ENCODE data around the gene THBS2.

THBS2 gene

DNA sequence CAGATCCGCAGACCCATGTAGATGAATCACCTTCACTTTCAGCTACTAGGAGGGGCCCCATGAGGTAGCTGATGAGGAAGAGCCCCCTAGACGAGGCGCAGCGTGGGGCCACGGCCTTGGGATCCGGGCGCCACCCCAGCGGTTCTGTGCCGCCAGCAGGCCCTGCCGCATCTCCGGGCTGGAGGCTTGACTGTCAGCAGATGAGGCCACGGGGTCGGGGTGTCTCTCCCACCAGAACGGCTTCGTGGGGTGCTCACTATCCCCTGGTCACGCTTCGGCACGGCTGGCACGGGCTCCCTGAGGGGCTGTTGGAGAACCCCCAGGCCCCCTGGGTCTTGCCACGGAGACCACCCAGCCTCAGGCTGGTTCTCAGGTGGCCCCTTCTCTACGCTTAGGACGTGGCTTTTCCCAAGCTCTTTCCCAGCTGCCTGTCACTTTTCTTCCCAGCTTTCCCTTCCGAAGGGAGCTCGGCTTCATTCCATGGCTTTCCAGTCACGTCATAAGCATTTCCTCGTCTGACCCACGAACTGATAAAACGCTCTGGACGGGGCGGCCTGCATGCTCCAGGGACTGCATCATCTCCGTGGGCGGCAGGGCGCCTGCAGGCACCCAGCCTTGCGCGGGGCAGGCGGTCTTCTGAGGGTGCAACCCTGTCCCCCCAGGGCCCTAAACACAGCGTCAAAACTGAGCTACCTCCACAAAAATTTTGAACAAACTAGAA lies 85.9 kb downstream of the THBS2 start:
- TF ChIP-seq, protein P1, sequence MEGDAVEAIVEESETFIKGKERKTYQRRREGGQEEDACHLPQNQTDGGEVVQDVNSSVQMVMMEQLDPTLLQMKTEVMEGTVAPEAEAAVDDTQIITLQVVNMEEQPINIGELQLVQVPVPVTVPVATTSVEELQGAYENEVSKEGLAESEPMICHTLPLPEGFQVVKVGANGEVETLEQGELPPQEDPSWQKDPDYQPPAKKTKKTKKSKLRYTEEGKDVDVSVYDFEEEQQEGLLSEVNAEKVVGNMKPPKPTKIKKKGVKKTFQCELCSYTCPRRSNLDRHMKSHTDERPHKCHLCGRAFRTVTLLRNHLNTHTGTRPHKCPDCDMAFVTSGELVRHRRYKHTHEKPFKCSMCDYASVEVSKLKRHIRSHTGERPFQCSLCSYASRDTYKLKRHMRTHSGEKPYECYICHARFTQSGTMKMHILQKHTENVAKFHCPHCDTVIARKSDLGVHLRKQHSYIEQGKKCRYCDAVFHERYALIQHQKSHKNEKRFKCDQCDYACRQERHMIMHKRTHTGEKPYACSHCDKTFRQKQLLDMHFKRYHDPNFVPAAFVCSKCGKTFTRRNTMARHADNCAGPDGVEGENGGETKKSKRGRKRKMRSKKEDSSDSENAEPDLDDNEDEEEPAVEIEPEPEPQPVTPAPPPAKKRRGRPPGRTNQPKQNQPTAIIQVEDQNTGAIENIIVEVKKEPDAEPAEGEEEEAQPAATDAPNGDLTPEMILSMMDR (conservative IDR thresholded peaks at IDR 0.05; ENCODE audit: low read length), result no peak
- DNase-seq (ENCODE audit: low read depth), result peak; percentile 56
- no peak overlapping the region for H3K4me3 ChIP-seq (ENCODE audit: low read length)

DNA sequence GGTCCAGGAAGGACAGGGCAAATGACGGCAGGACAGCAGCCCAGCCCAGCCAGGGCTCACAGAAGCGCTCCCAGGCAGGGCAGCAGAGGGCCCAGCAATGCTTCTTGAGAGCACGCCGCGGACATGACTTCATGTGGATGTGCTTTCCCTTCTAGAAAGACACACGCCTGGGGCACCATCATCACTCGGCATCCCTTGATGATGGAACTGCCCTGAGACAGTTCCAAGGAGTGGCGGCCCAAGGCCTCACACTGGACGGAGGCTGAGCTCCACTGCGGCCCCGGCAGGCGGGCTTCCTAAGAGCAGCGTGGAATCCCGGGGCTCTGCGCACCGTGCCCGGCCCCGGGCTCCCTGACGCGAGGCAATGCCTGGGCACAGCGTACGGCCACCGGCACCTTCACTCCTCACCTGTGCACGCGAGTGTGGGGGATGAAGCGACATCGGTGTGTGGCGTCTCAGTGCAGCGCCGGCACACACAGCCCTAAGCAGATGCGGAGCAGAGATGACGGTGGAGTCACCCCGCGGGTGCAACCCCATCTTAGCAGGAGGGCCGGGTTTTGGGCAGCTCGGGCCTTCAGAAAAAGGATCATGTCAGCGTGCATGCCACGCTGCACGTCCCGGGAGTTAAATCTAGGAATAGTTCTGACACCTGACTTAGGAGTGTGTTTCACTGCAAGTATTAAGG lies 86.6 kb downstream of the THBS2 start:
- H3K4me3 ChIP-seq (ENCODE audit: low read length), result no peak overlapping the region
- DNase-seq (ENCODE audit: low read depth), result no peak
- TF ChIP-seq, protein P1 (conservative IDR thresholded peaks at IDR 0.05; ENCODE audit: low read length), result no peak
